Measurements from ENCODE around the gene TMEM229B.

GRCh38 chr14:67524634-67524963 is 36.1 kb upstream of the TMEM229B start:
- no peak for TF ChIP-seq CTCF (IDR thresholded peaks at IDR 0.05; ENCODE audit: poor library complexity)
- TF ChIP-seq EZH2 (IDR thresholded peaks at IDR 0.05; ENCODE audit: borderline replicate concordance) = no peak
